B cell (primary cell): ENCODE data around the gene RPS19. TPM values are rescaled to one million over a fixed set of nuclear protein-coding genes. Genes with fewer than 3 reads are reported as not detected.

ENCODE experiments used
- ATAC-seq: fragments of 200-7000 bp; cut with Tn5 transposase; one replicate; pipeline ENCODE4 v1.10.0; 2021; ENCODE audit warnings: low read depth, mild to moderate bottlenecking, moderate number of reproducible peaks, moderate library complexity
- CTCF ChIA-PET: fragments of 350-600 bp; sonication (Branson Sonifier 250); formaldehyde crosslinking; loops from one replicate; lab custom pipeline; 2021; ENCODE audit warnings: antibody characterized with exemption, inconsistent platforms; lab: Charles Lee
- POLR2A ChIA-PET: fragments of 350-600 bp; sonication (Branson Sonifier 250); formaldehyde crosslinking; loops from one replicate; lab custom pipeline; 2021; ENCODE audit warnings: antibody characterized with exemption; lab: Charles Lee
- DNase-seq: peaks from one replicate; pipeline ENCODE4 v3.0.0; 2013
- H2AFZ ChIP-seq: 2 replicates; pipeline ENCODE4 v1.6.1; 2012; ENCODE audit warnings: mild to moderate bottlenecking, low read depth, low read length; ENCODE audit not compliant: insufficient read depth, poor library complexity, severe bottlenecking
- H3K27ac ChIP-seq, 2 donors: 1 replicate in 1 of 2; 2 replicates in 1 of 2; pipeline ENCODE4 v1.5.1; 2012 to 2013; ENCODE audit warnings: low read length in 2 of 2, mild to moderate bottlenecking in 2 of 2, moderate library complexity in 1 of 2
- H3K27me3 ChIP-seq, 4 experiments: fragments of 200-600 bp in 1 of 4; sonication (generic) in 1 of 4; replicated peaks in 1 of 4; 1 replicate in 2 of 4; 2 replicates in 2 of 4; pipeline versions ENCODE4 v1.6.1 to v1.7.0; 2013 to 2016; ENCODE audit warnings: low read length in 3 of 4, mild to moderate bottlenecking in 2 of 4, mixed read lengths in 1 of 4, moderate library complexity in 1 of 4; ENCODE audit not compliant: insufficient read depth in 4 of 4, control insufficient read depth in 3 of 4; ENCODE audit errors: control extremely low read depth in 1 of 4
- H3K36me3 ChIP-seq, 2 experiments: replicated peaks in 1 of 2; 1 replicate in 1 of 2; 2 replicates in 1 of 2; pipeline versions ENCODE4 v1.6.1 to v1.7.1; 2013; ENCODE audit warnings: low read length in 1 of 2; ENCODE audit not compliant: insufficient read depth in 2 of 2, control insufficient read depth in 1 of 2; ENCODE audit errors: control extremely low read depth in 1 of 2, extremely low read depth in 1 of 2
- H3K4me1 ChIP-seq, 2 donors: fragments of 200-600 bp in 1 of 2; sonication (generic) in 1 of 2; 1 replicate in 1 of 2; 2 replicates in 1 of 2; pipeline versions ENCODE4 v1.5.1 to v1.6.1; 2013 to 2017; ENCODE audit warnings: low read length in 2 of 2; ENCODE audit not compliant: control insufficient read depth in 2 of 2, insufficient read depth in 2 of 2
- H3K4me2 ChIP-seq: replicated peaks from 2 replicates; pipeline ENCODE3; 2012; ENCODE audit warnings: mild to moderate bottlenecking, low read depth, low read length; ENCODE audit not compliant: poor library complexity, severe bottlenecking
- H3K4me3 ChIP-seq, 5 experiments: fragments of 200-600 bp in 1 of 5; sonication (generic) in 1 of 5; 1 replicate in 3 of 5; 2 replicates in 2 of 5; pipeline versions ENCODE4 v1.5.1 to v1.7.0; 2011 to 2016; ENCODE audit warnings: low read length in 4 of 5, mild to moderate bottlenecking in 4 of 5, low read depth in 2 of 5, control low read depth in 1 of 5, moderate library complexity in 1 of 5; ENCODE audit not compliant: insufficient read depth in 1 of 5; ENCODE audit errors: control extremely low read depth in 1 of 5, extremely low read depth in 1 of 5
- H3K79me2 ChIP-seq: fragments of 200-600 bp; sonication (generic); one replicate; pipeline ENCODE4 v1.6.0; 2016; ENCODE audit warnings: low read length; ENCODE audit not compliant: control insufficient read depth, insufficient read depth
- H3K9ac ChIP-seq: fragments of 200-600 bp; sonication (generic); 2 replicates; pipeline ENCODE4 v1.6.1; 2017; ENCODE audit warnings: mild to moderate bottlenecking, low read length, moderate library complexity
- H3K9me3 ChIP-seq, 3 donors: one replicate each; pipeline versions ENCODE4 v1.6.1 to v1.7.1; 2013; ENCODE audit warnings: low read length in 2 of 3; ENCODE audit not compliant: control insufficient read depth in 2 of 3, insufficient read depth in 1 of 3; ENCODE audit errors: control extremely low read depth in 1 of 3
- H4K20me1 ChIP-seq: 2 replicates; pipeline ENCODE4 v1.6.0; 2012; ENCODE audit warnings: mild to moderate bottlenecking, low read length; ENCODE audit not compliant: insufficient read depth, control insufficient read depth, poor library complexity, severe bottlenecking
- H3K27ac Mint-ChIP-seq: one replicate; pipeline ENCODE4 v1.8.0; 2021; ENCODE audit warnings: mixed read lengths
- H3K27me3 Mint-ChIP-seq: one replicate; pipeline ENCODE4 v1.8.0; 2021; ENCODE audit warnings: mixed read lengths
- H3K4me1 Mint-ChIP-seq: one replicate; pipeline ENCODE4 v1.8.0; 2021; ENCODE audit warnings: mixed read lengths
- H3K4me3 Mint-ChIP-seq: one replicate; pipeline ENCODE4 v1.8.0; 2021; ENCODE audit warnings: mixed read lengths
- H3K9me3 Mint-ChIP-seq: one replicate; pipeline ENCODE4 v1.8.0; 2022; ENCODE audit warnings: mixed read lengths; ENCODE audit not compliant: insufficient read depth
- EZH2 ChIP-seq: IDR thresholded peaks from 2 replicates; pipeline ENCODE4 v1.6.1; 2012; ENCODE audit warnings: borderline replicate concordance, low read depth, mild to moderate bottlenecking, moderate library complexity, low read length; ENCODE audit not compliant: insufficient read depth, poor library complexity, severe bottlenecking
- WGBS: methylation state at CpG from one replicate; pipeline ENCODE4 v1.1.5; 2013; ENCODE audit warnings: missing lambda C conversion rate; ENCODE audit not compliant: insufficient coverage; 5-methylcytosine and 5-hydroxymethylcytosine counted together
- intact Hi-C: fragments of 100-400 bp; cut with micrococcal nuclease; formaldehyde crosslinking; loops from one replicate; pipeline ENCODE4 v1.10.0; 2022
- polyA plus RNA-seq: library from polyadenylated mRNA; depleted of rRNA; stranded (reverse); fragments of >200 nt; gene quantifications from 2 replicates; pipeline ENCODE4 v1.2.3, GENCODE V29; 2012
- total RNA-seq, 2 donors: library from RNA; stranded (reverse); fragments of 120-200 nt in 1 of 2; gene quantifications; 1 replicate in 1 of 2; 2 replicates in 1 of 2; pipeline versions ENCODE4 v1.2.3 to v1.2.4, GENCODE V29; 2013 to 2022
- TF ChIP-seq, protein P1 (sequence below): fragments of 200-600 bp; IDR thresholded peaks from one replicate; pipeline ENCODE4 v1.8.0; 2022; ENCODE audit warnings: antibody characterized with exemption, mild to moderate bottlenecking

RPS19 gene
- total and polyA plus RNA-seq, 2 donors (not counting 1 experiment from before 2014, with no cell fraction given), result 3,322 to 9,144 TPM

DNA sequence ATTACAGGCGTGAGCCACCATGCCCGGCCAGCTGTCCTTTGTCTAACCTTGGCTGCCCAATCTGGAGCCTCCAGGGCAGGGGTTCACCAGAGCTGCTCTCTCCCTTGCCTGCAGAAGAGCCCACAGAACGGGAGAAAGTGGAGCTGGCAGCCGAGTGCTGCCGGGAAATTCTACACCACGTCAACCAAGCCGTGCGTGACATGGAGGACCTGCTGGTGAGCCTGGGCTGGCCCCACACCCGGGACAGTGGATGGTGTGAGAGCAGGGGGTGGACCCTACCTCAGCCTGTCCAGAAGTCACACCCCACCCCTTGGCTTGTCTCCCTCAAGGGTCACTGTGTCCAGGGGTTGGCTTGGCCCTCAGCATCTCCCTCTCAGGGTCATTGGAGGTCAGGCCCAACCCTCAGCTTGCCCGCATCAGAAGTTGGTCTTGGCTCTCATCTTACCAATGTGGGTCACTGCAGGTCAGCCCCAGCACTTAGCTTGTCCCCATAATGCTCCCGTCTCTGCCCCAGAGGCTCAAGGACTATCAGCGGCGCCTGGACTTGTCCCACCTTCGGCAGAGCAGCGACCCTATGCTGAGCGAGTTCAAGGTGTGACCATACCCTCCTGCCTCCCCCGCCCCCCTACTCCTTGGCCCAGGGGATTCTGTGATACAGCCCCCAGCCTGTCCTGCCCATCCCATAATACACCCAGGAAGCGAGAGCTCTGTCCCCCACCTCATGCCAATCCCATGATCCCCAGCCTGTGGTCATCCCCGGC lies 43.3 kb downstream of the RPS19 start:
- Mint-ChIP-seq H3K27ac (no peak overlapping the region), H3K27me3 (no peaks in the 10 kb centered on the region), H3K4me3 (no peak overlapping the region), H3K9me3 (no peaks in the 10 kb centered on the region), H3K4me1 (peaks cover 1% of the 10 kb centered on the region)
- no peak for ATAC-seq
- Histone ChIP-seq H3K79me2 (peaks cover 11% of the 10 kb centered on the region), H4K20me1 (peaks cover 93% of the 10 kb centered on the region), H3K27me3 (no peaks in the 10 kb centered on the region), H3K36me3 (peaks cover 10 to 82% of the 10 kb centered on the region in 2 experiments), H3K4me3 (no peak overlapping the region), H3K9ac (no peak overlapping the region), H3K4me1 (no peaks in the 10 kb centered on the region), H3K4me2 (no peak overlapping the region), H3K27ac (no peak overlapping the region), H3K9me3 (no peaks in the 10 kb centered on the region), H2AFZ (no peak overlapping the region)
- intact Hi-C loops, result no loop called here
- DNase-seq, result no peak
- WGBS, result 96% methylated on average over 19 of the region's 19 CpGs
- CTCF ChIA-PET, result interaction anchor here (1.1 to 1.6 kb wide), 5 partner anchors 12 to 150 kb away, joined by 3 to 7 read pairs (median 3); no protein-coding TSS in a partner anchor
- no peak for TF ChIP-seq EZH2
- TF ChIP-seq, protein P1, sequence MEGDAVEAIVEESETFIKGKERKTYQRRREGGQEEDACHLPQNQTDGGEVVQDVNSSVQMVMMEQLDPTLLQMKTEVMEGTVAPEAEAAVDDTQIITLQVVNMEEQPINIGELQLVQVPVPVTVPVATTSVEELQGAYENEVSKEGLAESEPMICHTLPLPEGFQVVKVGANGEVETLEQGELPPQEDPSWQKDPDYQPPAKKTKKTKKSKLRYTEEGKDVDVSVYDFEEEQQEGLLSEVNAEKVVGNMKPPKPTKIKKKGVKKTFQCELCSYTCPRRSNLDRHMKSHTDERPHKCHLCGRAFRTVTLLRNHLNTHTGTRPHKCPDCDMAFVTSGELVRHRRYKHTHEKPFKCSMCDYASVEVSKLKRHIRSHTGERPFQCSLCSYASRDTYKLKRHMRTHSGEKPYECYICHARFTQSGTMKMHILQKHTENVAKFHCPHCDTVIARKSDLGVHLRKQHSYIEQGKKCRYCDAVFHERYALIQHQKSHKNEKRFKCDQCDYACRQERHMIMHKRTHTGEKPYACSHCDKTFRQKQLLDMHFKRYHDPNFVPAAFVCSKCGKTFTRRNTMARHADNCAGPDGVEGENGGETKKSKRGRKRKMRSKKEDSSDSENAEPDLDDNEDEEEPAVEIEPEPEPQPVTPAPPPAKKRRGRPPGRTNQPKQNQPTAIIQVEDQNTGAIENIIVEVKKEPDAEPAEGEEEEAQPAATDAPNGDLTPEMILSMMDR, result no peak
- POLR2A ChIA-PET, result interaction anchor here (0.6 kb wide), 1 partner anchor 38 kb away, joined by 6 read pairs; no protein-coding TSS in a partner anchor
